Peyer's patch (tissue), 4 donors: ENCODE data around the gene RHAG.

Experiments used
- CTCF ChIP-seq, 6 experiments: fragments of 450-650 bp in 4 of 6; fragments of 200-600 bp in 2 of 6; sonication (generic) in 1 of 6; IDR thresholded peaks; one replicate each; pipeline ENCODE4 v1.5.1; 2017 to 2019; ENCODE audit warnings: antibody characterized with exemption in 6 of 6, mild to moderate bottlenecking in 3 of 6, moderate library complexity in 1 of 6
- POLR2A ChIP-seq, 2 donors: fragments of 450-650 bp; IDR thresholded peaks; one replicate each; pipeline ENCODE4 v1.5.1; 2017; ENCODE audit warnings: antibody characterized with exemption in 2 of 2, mild to moderate bottlenecking in 2 of 2, moderate library complexity in 2 of 2

DNA sequence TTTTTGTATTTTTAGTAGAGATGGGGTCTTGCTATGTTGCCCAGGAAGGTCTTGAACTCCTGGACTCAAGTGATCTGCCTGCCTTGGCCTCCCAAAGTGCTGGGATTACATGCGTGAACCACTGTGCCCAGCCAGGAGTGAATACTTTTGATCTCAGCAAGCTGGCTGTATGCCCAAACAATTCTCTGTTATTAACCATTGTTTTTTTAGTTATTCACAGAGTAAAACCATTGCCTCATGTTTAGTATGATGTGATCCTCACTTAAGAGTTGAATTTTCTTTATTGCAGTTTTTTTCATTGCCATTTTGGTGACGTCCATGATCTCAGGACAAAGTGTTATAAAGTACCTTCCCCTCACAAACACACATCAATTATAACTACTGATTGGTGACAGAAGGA lies 71.4 kb downstream of the RHAG start:
- TF ChIP-seq CTCF (IDR thresholded peaks at IDR 0.05) (no peak), POLR2A (IDR thresholded peaks at IDR 0.05) (no peak)
